Smooth muscle cell of trachea (primary cell): ENCODE results near the gene SLC25A34. TPM values are rescaled to one million over a fixed set of nuclear protein-coding genes. Genes with fewer than 3 reads are reported as not detected.

ENCODE experiments used
- total RNA-seq: library from RNA; depleted of rRNA; stranded (reverse); fragments of >200 nt; gene quantifications from 2 replicates; pipeline ENCODE4 v1.2.1, GENCODE V29; 2014

Gene SLC25A34
- total RNA-seq = 0.58 and 2.6 TPM in 2 replicates

GRCh38 chr1:15736038-15736891, at the start of gene SLC25A34:
SLC25A34 (plus strand) TSS chr1:15736258; CDS start chr1:15736486, 228 bp downstream.

GRCh38 chr1:15742339-15742801, 6.3 kb downstream of the SLC25A34 start, which contains the start of gene TMEM82:
TMEM82 (plus strand) TSS chr1:15742499; CDS start chr1:15742560, 61 bp downstream.

GRCh38 chr1:15758343-15758931, 22.4 kb downstream of the SLC25A34 start, which contains the start of gene FBLIM1:
FBLIM1 (plus strand) TSS chr1:15758795; CDS start chr1:15764984, 6,189 bp downstream.

Other genes with a start within 250 kb of the SLC25A34 start
- 6.5 and 7.4 TPM in 2 replicates for gene CASP9, start 212.0 kb upstream of the SLC25A34 start, total RNA-seq
- gene DNAJC16, start 209.4 kb upstream of the SLC25A34 start, total RNA-seq = 12.9 and 19.7 TPM in 2 replicates
- gene AGMAT, start 151.2 kb upstream of the SLC25A34 start, total RNA-seq = 0.99 and 1.6 TPM in 2 replicates
- 14.5 and 19.0 TPM in 2 replicates for gene DDI2, start 118.8 kb upstream of the SLC25A34 start, total RNA-seq
- gene PLEKHM2, start 51.9 kb upstream of the SLC25A34 start, total RNA-seq = 76.4 and 158 TPM in 2 replicates
- gene TMEM82, start 6.2 kb downstream of the SLC25A34 start, total RNA-seq = not detected in 2 replicates
- 34.9 and 53.4 TPM in 2 replicates for gene FBLIM1, start 22.5 kb downstream of the SLC25A34 start, total RNA-seq
- gene UQCRHL, start 71.4 kb downstream of the SLC25A34 start, total RNA-seq = 1.2 and 2.0 TPM in 2 replicates
- gene SPEN, start 111.4 kb downstream of the SLC25A34 start, total RNA-seq = 13.4 and 19.9 TPM in 2 replicates
- 32.9 and 48.5 TPM in 2 replicates for gene ZBTB17, start 239.8 kb downstream of the SLC25A34 start, total RNA-seq